NCI-H146 (cell line): ENCODE data around the gene CPB1.

Experiments used
- DNase-seq: peaks from one replicate; lab custom pipeline; 2025; lab: John Stamatoyannopoulos, UW

CPB1 gene

DNA sequence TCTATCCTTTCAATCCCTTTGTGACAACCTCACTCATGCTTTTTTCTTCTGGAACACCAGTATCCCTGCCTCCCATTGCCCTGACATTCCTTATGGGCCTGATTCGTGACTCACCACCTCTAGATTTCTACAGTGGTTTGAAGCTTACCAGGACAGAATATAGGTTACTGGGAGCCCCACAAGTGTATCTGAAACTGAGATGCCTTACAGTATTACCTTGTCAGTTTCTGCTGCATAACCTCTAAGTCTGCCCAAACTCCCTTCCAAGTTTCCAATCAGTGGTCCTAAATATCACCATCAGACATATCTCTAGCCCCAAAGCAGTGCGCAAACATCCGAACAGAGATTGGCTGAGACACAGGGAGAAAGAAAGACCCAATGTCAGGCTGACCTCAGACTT, 5.6 kb downstream of the CPB1 start:
- no peak for DNase-seq

DNA sequence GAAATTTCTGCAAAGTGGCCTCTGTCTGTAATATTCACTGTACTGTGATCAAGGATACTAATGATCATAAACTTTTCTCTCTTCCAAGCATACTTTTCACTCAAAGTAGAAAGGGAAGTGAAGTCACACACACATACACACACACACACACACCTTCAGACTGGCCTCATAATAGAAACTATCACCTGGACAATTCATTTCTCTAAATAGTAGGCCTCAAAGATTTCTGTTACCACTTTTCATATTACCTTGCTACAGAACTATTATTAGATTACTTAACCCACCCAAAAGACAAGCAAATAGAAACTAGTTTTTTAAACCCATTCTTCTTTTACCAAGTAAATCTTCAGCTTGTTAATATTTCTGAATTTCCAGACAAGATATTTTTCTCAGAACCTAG, 12.2 kb downstream of the CPB1 start:
- no peak for DNase-seq

DNA sequence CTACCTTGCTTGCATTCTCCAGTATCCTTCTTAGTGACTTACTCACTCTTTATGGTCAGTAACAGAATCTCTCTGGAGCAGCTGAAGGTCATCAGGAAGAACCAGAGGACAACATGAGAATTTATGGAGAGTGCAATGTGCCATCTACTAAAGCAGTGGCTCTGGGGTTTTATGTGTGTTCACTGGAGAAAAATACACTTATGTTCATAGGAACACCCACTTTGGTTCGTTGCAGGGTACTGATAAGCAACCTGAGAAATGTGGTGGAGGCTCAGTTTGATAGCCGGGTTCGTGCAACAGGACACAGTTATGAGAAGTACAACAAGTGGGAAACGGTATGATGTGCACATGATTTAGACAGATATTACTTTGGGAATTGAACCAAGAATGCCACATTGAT, 12.8 kb downstream of the CPB1 start:
- DNase-seq: no peak

DNA sequence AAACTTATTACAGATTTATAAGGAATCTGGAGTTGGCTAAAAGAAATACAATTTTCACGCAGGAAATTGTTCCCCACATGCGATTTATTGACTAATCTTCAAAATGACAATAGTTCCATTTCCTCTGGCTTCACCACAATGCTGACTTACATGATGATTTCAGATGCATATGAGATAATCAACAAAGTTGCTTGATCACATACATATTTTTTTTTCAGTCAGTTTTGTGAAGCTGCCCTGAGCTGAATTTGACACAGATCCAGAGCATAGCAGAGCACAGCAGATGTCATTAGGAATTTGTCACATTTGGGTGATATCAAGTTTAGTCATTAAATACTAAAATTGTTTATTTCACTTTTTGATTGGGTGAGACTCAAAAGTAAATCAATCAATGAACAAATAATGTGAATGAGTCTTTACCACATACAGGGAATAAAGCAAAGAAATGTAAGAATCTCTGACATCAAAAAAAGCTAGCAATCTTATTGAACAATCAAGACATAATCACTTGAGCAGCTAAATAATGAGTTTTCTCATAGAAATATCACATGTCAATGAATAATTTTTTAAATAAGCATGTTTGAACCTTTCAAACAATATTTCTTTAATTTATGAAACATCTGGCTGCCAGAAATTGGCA, 18.3 kb downstream of the CPB1 start:
- DNase-seq: no peak

DNA sequence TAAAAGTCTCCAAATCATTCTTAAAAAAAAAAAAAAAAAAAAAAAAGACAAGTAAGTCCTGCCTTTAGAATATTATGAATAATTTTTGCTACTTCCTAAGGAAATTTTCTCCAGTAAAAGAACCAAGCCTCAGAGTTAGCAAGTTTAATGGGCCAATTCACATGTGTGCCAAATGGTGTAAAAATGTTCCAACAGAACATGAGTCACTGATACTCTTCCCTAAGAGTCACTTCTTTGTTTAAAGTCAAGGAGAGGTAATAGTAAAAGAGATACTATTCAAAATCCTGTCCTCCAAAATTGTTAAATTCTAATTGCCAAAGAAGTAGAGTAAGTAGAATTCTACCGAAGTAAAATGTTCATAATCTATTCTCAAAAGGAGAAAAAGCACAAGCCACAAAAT, 19.7 kb downstream of the CPB1 start:
- DNase-seq: no peak

DNA sequence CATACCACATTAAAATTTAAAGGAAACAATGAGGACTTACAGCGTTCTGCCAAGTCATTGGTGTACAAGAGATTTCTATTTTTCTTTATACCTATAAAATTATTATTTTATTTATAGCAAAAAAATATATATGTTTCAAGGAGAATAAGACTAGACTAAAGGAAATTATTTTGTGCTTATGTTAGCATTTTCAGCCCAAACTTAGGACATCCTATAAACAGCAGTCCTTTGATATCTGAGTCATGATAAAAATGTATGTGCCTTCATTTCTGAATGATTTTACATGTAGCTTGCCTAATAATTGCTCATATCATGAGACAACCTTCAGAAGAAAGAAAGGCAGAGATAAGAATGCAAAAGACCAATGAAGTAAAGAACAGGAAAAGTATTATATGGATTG, 20.8 kb downstream of the CPB1 start:
- no peak for DNase-seq

DNA sequence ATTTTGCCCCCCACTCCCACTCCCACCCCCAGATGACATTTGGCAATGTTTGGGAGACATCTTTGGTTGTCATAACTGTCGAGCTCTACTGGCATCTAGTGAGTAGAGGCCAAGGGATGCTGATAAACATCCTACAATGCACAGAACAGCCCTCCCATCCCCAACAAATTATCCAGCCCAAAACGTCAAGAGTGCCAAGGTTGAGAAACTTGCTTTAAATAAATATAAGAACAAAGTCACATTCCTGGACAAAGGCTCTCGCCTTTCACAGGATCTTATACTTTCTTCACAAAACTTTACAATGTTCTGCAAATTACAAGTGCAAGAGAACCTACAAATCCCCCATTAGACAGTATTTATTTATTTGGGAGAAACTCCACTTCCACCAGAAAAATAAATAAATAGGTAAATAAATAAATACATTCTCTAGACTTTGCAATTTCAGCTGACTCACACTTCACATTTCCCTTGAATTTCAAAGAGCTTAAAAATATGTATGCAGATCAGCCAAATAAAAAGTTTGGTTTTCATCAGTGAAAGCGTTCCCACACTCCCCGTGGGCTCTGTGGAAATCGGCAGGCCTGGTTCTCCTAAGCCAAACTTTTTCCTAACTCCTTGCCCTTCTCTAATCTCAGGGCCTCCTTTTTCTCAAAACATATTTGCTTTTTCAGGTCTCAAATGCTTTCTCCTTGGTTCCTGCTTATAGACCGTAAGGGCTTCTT, 24.8 kb downstream of the CPB1 start:
- no peak for DNase-seq

DNA sequence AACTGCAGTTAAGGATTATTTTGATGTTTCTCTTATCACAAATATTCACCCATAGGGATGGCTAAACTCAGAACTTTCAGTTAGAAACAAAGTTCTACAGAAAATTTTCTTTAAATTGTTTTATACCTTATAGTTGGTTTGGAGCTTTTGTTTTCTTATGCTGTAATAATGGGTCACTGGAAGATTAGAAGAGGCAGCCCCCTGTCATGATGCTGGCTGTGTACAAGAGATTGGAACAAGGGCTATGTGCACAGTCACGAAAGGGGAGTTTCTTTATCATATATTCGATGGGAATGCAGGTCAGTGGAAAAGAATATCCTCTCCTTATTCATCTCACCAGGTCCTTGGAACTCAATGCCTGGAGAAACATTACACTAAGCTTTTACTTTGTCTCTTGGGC, 25.5 kb downstream of the CPB1 start:
- no peak for DNase-seq

DNA sequence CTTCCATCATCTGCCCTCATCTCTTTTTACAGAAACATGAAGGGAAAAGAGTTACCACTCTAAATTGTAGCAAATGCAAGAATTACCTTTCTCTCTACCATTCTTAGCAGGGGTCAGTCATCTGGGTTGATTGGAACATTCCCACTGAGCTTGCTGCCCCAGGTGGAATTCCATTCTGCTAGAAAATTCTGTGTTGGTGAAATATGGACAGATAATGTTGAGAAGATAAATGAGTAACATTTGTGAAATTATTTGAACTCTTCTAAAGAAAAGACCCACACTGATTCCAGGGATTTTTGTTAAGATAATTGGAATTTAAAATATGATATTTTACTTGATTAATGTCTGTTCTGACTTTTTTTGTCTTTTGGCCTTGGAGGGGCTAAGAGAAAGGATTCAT, 26.4 kb downstream of the CPB1 start:
- DNase-seq: no peak

DNA sequence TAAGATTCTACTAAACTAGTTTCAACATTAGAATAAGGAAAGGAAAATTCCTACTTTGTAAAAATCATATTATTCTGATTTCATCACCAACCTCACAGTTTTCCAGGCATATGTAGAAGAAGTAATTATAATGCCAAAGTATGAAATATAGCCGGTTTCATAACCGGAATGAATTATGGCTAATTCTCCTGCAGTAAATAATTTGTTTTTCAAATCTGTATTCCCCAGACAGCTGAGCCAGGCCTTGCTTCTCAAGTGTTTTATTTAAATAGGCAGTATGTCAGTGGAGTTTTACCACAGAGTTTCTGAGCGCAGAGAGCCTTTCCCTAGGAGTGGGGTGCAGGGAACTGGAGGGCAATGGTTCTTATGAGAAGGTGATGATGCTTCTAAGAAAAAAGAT, 28.8 kb downstream of the CPB1 start:
- no peak for DNase-seq

DNA sequence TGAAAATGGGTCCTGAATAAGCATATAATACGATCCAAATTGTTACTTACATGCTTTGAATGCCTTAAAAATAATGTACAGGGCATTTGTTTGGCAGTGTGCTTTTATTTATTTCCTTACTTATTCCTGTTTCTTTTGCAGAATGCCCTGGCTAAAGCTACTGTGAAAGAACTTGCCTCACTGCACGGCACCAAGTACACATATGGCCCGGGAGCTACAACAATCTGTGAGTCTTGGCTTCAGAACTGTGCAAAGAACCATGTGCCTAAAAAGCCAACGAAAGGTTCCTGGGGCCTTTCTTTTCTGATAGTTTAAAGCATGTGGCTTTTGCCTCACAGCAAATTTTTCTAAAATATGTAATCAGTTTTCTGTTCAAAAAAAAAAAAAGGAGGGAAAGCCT, 29.7 kb downstream of the CPB1 start:
- DNase-seq: no peak

DNA sequence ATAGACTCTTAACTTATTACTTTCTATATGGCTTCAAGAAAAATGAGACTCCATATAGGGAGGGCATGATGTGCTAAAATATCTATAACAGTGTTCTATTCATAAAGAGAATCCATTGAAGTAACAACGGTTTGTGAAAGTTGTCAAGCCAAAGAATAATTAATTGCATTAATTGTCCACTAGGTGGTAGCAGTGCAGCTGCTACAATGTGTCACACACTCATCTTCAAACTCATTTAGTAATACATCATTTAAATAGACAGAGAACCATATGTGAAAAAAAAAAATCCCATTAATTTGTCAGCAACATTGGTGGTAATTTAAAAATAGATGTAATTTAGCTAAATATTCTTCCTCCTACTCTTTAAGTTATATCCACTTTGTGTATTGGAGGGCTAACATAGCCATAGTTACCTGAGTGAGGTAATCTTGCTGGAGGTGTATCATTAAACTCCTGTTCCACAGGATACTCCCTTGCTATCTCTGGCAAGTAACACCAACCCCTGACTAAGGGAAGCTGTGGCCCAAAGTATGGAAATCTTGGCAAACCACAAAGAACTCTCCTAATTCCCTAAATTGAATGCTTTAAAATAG, 33.8 kb downstream of the CPB1 start:
- peak; percentile 56 for DNase-seq

DNA sequence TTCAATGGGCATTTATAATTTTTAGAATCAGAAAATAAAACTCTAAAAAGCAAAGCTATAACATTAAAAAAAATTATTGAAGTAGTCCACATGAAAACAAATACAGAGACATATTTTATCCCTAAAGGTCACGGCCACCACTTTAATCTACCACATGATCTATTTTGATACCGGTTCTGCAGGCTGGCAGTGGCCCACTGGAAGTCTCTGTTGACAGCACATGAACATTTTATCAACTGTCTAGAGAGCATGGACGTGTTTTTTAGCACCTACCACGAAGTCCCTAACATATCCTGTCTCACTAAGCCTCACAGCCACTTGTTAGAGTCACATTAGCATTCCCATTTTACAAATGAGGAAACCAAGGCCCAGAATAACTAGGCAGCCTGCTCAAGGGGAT, 35.7 kb downstream of the CPB1 start:
- no peak for DNase-seq

DNA sequence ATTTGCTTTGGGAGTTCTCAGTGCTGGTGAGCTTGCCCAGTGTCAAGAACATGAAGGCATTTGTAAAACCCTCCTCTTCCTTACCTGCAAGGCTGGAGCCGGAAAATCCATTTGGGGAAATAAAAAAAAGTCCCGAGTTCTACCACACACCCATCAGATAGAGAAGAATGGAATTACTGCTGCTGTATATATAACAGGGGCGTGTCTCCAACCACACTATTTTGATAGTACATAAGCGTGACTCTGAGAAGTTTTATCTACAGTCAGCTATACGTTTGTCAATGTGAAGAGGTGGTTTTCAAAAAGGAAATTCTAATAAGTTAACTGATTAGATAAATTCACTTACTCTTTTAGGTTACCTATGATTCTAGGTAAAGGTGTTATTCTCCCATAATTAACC, 36.2 kb downstream of the CPB1 start:
- no peak for DNase-seq

DNA sequence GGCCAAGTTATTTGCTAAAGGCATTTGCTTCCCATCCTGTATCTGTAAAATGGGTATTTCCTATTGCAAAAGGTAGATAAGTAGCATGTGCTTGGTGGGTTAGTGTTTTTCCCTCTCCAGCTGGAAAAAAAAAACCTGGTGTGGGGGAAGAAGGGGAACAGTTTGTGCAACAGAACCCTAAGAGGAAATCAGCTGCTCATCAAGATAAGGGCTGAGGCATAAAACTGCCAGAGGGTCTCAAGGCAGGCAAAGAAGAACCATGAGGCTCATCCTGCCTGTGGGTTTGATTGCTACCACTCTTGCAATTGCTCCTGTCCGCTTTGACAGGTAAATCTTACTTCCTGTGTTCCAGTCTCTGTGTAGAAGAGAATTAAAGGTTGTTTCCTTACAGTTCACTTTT, 37.4 kb downstream of the CPB1 start, which contains the start of gene CPA3:
Gene CPA3, plus strand, starts transcription at position 248 of the 400 bp plus-strand sequence. Its CDS starts 12 bp downstream, at position 260.
- no peak for DNase-seq

DNA sequence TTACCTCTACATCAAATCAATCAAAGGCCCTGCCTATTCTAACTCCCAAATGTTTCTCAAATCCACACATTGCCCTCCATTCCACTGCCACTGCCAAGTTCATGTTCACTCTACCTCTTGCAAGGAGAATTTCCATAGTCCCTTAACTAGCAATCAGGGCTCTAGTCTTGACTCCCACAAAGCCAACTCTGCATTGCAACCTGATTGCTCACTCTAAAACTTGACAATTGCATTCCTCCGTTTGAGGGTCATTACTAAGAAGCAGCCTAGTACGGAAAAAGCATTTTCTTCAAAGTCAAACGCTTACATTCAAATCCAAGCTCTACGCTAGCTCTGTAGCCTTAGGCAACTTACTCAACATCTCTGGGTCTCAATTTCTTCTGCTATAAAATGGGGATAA, 38.6 kb downstream of the CPB1 start:
- DNase-seq: no peak

DNA sequence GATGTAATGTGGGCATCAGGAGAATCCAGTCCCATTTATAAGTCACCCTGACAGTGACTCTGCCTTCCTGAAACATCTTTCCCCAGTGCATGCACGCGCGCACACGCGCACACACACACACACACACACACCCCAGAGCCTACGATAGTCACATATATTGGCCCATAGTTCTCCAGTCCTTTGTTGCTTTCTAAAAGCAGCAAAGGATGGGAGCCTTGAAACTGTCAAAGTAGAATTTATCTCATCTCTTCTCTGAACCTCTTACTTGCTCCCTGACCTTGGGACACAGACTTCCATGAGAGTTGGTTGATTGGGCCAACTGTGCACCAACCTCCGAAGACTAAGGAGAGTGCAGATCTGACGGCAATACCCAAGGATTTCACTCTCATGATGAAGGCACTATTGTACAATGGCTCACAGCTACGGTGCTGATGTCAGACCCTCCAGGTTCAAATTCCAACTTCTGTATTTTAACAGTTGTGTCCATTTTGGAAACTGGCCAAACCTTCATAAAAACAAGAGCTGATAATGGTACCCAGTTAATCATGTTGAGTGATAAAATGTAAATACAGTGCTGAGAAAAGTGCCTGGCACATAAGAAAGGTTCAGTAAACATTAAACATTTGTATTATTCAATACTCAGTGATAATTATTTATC, 45.8 kb downstream of the CPB1 start:
- DNase-seq: peak; percentile 83

DNA sequence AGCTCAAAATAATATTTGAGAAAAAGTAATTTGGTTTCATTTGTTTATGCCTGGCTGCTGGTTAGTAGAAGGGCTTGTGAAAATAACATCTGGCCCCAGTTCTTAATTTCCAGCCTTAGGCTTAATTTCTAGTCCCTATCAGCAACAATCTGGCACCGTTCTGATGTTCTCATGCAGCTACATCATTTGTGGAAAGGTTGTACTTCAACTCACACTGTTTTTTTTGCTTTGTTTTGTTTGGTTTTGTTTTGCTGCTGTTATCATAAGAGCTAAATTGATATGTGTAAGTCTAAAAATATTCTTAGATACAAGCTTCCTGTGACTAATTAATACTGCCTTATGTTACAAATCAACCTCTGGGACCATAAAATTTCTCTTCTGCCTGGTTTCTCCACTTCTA, 46.4 kb downstream of the CPB1 start:
- DNase-seq: peak; percentile 39

DNA sequence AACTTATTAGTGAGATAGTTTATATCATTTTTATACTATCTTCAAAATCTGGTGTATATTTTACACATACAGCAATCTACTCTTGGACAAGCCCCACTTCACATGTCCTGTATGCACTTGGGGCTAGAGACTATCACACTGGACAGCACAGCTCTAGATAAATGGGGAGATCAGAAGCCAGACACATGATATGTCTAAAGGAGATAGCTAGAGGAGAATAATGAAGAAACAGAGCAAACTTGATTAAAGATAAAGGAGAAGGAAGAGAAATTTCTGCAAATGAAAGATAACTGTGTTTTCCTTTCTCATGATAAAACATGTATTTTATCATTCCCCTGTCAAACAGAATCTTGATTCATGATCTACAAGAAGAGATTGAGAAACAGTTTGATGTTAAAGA, 50.5 kb downstream of the CPB1 start:
- DNase-seq: no peak

DNA sequence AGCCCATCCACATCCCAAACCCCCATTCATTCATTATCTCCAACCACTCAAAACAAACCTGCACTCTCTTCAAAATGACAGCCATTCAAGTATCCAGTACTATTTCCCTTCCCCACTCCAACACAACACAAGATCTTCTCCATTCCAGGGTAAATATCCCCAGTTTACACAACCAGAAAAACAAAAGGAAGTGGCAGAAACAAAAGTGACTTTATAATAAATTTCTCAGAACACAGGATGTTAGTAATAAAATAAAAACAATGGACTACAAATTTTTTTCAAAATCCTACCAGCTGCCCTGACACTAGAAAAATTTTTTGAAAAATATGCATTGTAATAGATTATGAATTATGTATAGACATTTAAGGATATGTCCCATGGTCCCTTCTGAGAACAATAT, 51.6 kb downstream of the CPB1 start:
- no peak for DNase-seq

DNA sequence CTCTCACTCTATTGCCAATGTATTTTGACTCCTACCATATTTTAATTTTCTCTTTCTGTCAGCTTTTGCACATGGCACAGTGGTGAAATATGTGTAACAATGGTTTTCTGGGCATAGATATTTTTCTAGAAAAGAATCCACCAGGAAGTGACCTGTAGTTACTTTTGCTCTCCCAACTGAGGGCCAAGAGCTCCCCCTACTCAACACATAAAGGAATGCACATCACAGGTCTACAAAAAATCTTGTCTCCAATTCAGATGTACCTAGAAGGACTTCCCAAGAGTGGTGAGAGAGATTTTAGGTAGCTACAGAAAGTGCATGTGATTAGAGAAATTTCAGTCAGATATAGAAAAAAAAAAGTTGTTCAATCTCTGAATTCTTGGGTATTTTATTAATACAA, 53.1 kb downstream of the CPB1 start:
- peak; percentile 23 for DNase-seq

DNA sequence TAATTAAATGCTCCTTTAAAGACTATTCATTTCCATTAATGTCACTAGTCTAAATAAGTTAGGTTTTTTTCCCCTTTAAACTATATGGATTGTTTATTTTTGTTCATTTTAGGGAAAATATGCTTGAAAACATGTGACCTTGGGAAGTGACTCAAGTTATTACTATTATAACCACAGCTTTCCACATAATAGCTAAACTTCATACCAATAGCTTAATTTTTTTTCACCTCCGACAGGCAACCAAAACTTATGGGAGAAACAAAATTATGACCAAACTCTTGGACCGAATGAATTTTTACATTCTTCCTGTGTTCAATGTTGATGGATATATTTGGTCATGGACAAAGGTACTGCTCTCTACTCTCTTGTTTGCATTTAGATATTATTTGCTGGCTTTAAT, 53.7 kb downstream of the CPB1 start:
- no peak for DNase-seq

DNA sequence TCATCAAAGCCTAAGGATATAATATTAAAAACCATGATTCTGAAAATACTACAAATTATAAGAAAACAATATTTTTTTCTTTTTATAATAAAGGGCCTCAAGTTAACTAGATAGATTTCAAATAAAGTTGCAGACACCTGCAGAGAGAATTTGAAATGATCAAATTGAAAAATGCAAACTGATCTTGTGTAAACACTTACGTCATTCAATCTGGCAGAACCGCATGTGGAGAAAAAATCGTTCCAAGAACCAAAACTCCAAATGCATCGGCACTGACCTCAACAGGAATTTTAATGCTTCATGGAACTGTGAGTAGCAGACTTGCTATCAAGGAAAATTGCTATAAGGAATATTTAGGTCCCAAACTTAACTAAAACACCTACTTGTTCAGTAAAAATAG, 54.7 kb downstream of the CPB1 start:
- peak; percentile 69 for DNase-seq
